Liver (tissue), 9 donors: Measurements from ENCODE around the gene CLDN3. TPM values are rescaled to one million over a fixed set of nuclear protein-coding genes. Genes with fewer than 3 reads are reported as not detected.

ENCODE experiments used
- DNase-seq: peaks from one replicate; pipeline ENCODE4 v3.0.0-alpha.2; 2017; ENCODE audit warnings: low spot score
- H3K27ac ChIP-seq, 2 donors: one replicate each; pipeline ENCODE4 v1.7.0; 2013; ENCODE audit warnings: inconsistent platforms in 2 of 2, low read length in 2 of 2, control low read depth in 1 of 2, low read depth in 1 of 2, mild to moderate bottlenecking in 1 of 2
- H3K27me3 ChIP-seq, 4 donors: one replicate each; pipeline versions ENCODE4 v1.6.1 to v1.7.0; 2013; ENCODE audit warnings: low read length in 3 of 4, inconsistent platforms in 1 of 4, mild to moderate bottlenecking in 1 of 4, moderate library complexity in 1 of 4; ENCODE audit not compliant: control insufficient read depth in 4 of 4, insufficient read depth in 4 of 4
- H3K36me3 ChIP-seq, 4 donors: one replicate each; pipeline versions ENCODE4 v1.6.1 to v1.7.0; 2013; ENCODE audit warnings: low read length in 3 of 4, mild to moderate bottlenecking in 3 of 4, low read depth in 1 of 4, moderate library complexity in 1 of 4; ENCODE audit not compliant: control insufficient read depth in 4 of 4, insufficient read depth in 3 of 4
- H3K4me1 ChIP-seq, 4 donors: one replicate each; pipeline versions ENCODE4 v1.6.1 to v1.7.0; 2013; ENCODE audit warnings: low read length in 3 of 4, mild to moderate bottlenecking in 3 of 4, moderate library complexity in 1 of 4; ENCODE audit not compliant: control insufficient read depth in 4 of 4, insufficient read depth in 4 of 4
- H3K4me3 ChIP-seq, 3 donors: one replicate each; pipeline versions ENCODE4 v1.6.1 to v1.7.0; 2013; ENCODE audit warnings: low read length in 3 of 3, control low read depth in 1 of 3, low read depth in 1 of 3, mild to moderate bottlenecking in 1 of 3
- H3K9ac ChIP-seq, 2 donors: one replicate each; pipeline ENCODE4 v1.7.0; 2013; ENCODE audit warnings: low read length in 2 of 2, mild to moderate bottlenecking in 2 of 2, moderate library complexity in 2 of 2, control low read depth in 1 of 2, low read depth in 1 of 2
- H3K9me3 ChIP-seq, 4 donors: one replicate each; pipeline versions ENCODE4 v1.6.1 to v1.7.0; 2013; ENCODE audit warnings: low read length in 3 of 4; ENCODE audit not compliant: control insufficient read depth in 4 of 4
- ATF3 ChIP-seq: IDR thresholded peaks from 2 replicates; pipeline ENCODE4 v1.6.1; 2016; ENCODE audit warnings: antibody characterized with exemption
- CTCF ChIP-seq: fragments of 150-350 bp; IDR thresholded peaks from 2 replicates; pipeline ENCODE4 v1.5.1; 2017; ENCODE audit warnings: improper control_type of control experiment, low read depth, low read length; ENCODE audit not compliant: missing input control
- EGR1 ChIP-seq, 2 donors: IDR thresholded peaks; 2 replicates each; pipeline ENCODE4 v1.6.1; 2016 to 2018; ENCODE audit warnings: antibody characterized with exemption in 2 of 2, low read depth in 2 of 2
- FOXA1 ChIP-seq: IDR thresholded peaks from 2 replicates; pipeline ENCODE4 v1.6.1; 2016; ENCODE audit warnings: antibody characterized with exemption
- FOXA2 ChIP-seq: IDR thresholded peaks from 2 replicates; pipeline ENCODE4 v1.6.1; 2016; ENCODE audit warnings: antibody characterized with exemption
- GABPA ChIP-seq, 2 donors: IDR thresholded peaks in 1 of 2; conservative IDR thresholded peaks in 1 of 2; 2 replicates each; pipeline ENCODE4 v1.6.1; 2016; ENCODE audit warnings: antibody characterized with exemption in 2 of 2, mild to moderate bottlenecking in 1 of 2, moderate library complexity in 1 of 2
- HNF4G ChIP-seq: IDR thresholded peaks from 2 replicates; pipeline ENCODE4 v1.6.1; 2016; ENCODE audit warnings: antibody characterized with exemption
- JUND ChIP-seq, 2 donors: IDR thresholded peaks; 2 replicates each; pipeline ENCODE4 v1.6.1; 2016; ENCODE audit warnings: antibody characterized with exemption in 2 of 2
- NR2F2 ChIP-seq: IDR thresholded peaks from 2 replicates; pipeline ENCODE4 v1.6.1; 2016; ENCODE audit warnings: antibody characterized with exemption
- RAD21 ChIP-seq, 2 donors: IDR thresholded peaks; 2 replicates each; pipeline ENCODE4 v1.6.1; 2016; ENCODE audit warnings: antibody characterized with exemption in 2 of 2, mild to moderate bottlenecking in 2 of 2
- RXRA ChIP-seq, 2 donors: IDR thresholded peaks; 2 replicates each; pipeline ENCODE4 v1.6.1; 2017 to 2018; ENCODE audit warnings: antibody characterized with exemption in 2 of 2, mild to moderate bottlenecking in 1 of 2
- SP1 ChIP-seq: IDR thresholded peaks from 2 replicates; pipeline ENCODE4 v1.6.1; 2018; ENCODE audit warnings: antibody characterized with exemption, mild to moderate bottlenecking
- TAF1 ChIP-seq: conservative IDR thresholded peaks from 2 replicates; pipeline ENCODE4 v1.6.1; 2016; ENCODE audit warnings: antibody characterized with exemption, mild to moderate bottlenecking
- YY1 ChIP-seq: IDR thresholded peaks from 2 replicates; pipeline ENCODE4 v1.6.1; 2016; ENCODE audit warnings: antibody characterized with exemption, mild to moderate bottlenecking
- ZBTB33 ChIP-seq: IDR thresholded peaks from 2 replicates; pipeline ENCODE4 v1.6.1; 2016; ENCODE audit warnings: antibody characterized with exemption
- WGBS: extraction: QIAGEN DNeasy Blood & Tissue Kit; methylation state at CpG from one replicate; pipeline ENCODE4 v1.1.7; 2013; 5-methylcytosine and 5-hydroxymethylcytosine counted together
- polyA plus RNA-seq, 2 donors: library from polyadenylated mRNA; stranded (reverse) in 1 of 2; unstranded in 1 of 2; fragments of 200-250 nt in 1 of 2; fragments of >200 nt in 1 of 2; fragmentation: Nextera tagmentation in 1 of 2; extraction: Ambion mirVana in 1 of 2; gene quantifications; one replicate each; pipeline versions ENCODE4 v1.2.1 to v1.2.3, GENCODE V29; 2013 to 2015
- total RNA-seq, 2 donors: library from RNA; depleted of rRNA; stranded (reverse); fragments of >200 nt; gene quantifications; one replicate each; pipeline ENCODE4 v1.2.3, GENCODE V29; 2014
- TF ChIP-seq, protein P1 (sequence below): IDR thresholded peaks from 2 replicates; pipeline ENCODE4 v1.6.1; 2016; ENCODE audit warnings: antibody characterized with exemption
- donor health status: healthy.
- donor health status: healthy.
- donor health status: healthy.
- donor health status: healthy.
- donor health status: healthy.

Gene CLDN3
- total and polyA plus RNA-seq, 4 donors = 3.6 to 43.0 (median 22.9) TPM

DNA sequence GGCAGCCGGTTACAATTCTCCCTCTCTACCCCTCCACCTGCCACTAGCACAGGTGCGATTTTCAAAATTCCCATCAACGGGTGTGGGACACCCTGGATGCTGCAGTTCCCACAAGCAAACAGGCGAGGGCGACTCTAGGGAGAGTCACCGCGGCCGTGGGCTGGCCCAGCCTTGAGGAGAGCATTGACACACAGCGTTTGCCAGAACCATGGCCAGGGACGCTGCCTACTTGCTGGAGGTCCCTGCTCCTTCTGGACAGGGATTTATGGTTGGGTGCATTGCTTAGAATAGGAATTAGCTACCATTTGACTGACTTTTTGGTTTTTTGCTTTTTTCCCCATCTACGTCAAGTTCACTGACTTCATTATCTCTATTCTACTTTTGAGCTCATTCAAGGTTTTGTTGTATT, 41.7 kb upstream of the CLDN3 start:
- no peak overlapping the region for H3K9ac ChIP-seq
- 10% methylated on average over 11 of the region's 11 CpGs for WGBS
- H3K36me3 ChIP-seq = no peaks in the 10 kb centered on the region
- H3K4me3 ChIP-seq = no peak overlapping the region
- no peak overlapping the region for H3K27ac ChIP-seq
- peak; percentile 77 to 92 for TF ChIP-seq RAD21 (IDR thresholded peaks at IDR 0.05)
- TF ChIP-seq ATF3 = no peak
- TF ChIP-seq NR2F2 = no peak
- TF ChIP-seq CTCF = peak; percentile 84
- no peak for TF ChIP-seq HNF4G
- H3K27me3 ChIP-seq = no peaks in the 10 kb centered on the region
- H3K4me1 ChIP-seq = no peaks in the 10 kb centered on the region
- DNase-seq = peak; percentile 68
- H3K9me3 ChIP-seq = peaks cover 0 to 2% (median 0%) of the 10 kb centered on the region in 4 donors

- DNase-seq = no peak
- 54% methylated on average over 4 of the region's 4 CpGs for WGBS
- Histone ChIP-seq H3K9me3 (peaks cover 0 to 2% (median 0%) of the 10 kb centered on the region in 4 donors), H3K27ac (no peak overlapping the region), H3K4me3 (no peak overlapping the region), H3K9ac (no peak overlapping the region), H3K36me3 (no peaks in the 10 kb centered on the region), H3K4me1 (no peaks in the 10 kb centered on the region), H3K27me3 (no peaks in the 10 kb centered on the region)
- no peak for TF ChIP-seq SP1
- no peak for TF ChIP-seq TAF1
Measured at GRCh38 chr7:73810998-73811360, 40.9 kb upstream of the CLDN3 start.

DNA sequence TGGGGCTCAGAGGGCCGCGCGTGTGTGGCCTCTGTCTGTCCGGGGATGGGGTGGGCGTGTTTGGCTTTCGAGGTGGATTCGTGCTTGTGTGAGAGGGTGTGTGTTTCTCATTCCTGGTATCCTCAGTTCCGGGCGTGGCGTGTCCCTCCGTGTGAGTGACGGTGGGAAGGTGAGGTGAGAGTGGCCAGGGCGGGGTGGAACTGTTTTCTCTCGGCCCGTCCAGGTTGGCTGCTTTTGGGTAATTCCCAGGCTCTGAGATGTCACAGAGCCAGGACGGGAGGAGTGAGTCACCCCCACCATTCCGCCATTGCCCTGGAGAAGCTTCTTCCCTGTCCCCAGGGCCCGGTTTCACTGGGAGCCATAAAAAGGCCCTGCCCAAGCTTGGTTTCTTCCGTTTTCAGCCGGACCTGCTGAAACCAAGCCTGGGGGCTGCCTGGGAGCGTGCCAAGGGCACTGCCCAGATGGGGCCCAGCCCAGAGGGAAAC, 39.4 kb upstream of the CLDN3 start:
- Histone ChIP-seq H3K27me3 (no peaks in the 10 kb centered on the region), H3K27ac (no peak overlapping the region), H3K9ac (no peak overlapping the region), H3K9me3 (peaks cover 0 to 2% (median 0%) of the 10 kb centered on the region in 4 donors), H3K4me3 (no peak overlapping the region), H3K4me1 (no peaks in the 10 kb centered on the region), H3K36me3 (no peaks in the 10 kb centered on the region)
- 82% methylated on average over 21 of the region's 21 CpGs for WGBS
- TF ChIP-seq YY1 = no peak
- TF ChIP-seq CTCF = no peak
- TF ChIP-seq NR2F2 = no peak
- TF ChIP-seq ZBTB33 = no peak
- TF ChIP-seq FOXA1 = no peak
- TF ChIP-seq, protein P1, sequence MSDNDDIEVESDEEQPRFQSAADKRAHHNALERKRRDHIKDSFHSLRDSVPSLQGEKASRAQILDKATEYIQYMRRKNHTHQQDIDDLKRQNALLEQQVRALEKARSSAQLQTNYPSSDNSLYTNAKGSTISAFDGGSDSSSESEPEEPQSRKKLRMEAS = no peak
- TF ChIP-seq GABPA (IDR thresholded peaks at IDR 0.05 in 1 of 2, conservative IDR thresholded peaks at IDR 0.05 in 1 of 2) = no peak
- TF ChIP-seq RXRA (IDR thresholded peaks at IDR 0.05) = no peak
- no peak for TF ChIP-seq JUND (IDR thresholded peaks at IDR 0.05)
- TF ChIP-seq HNF4G = no peak
- no peak for TF ChIP-seq RAD21 (IDR thresholded peaks at IDR 0.05)
- TF ChIP-seq EGR1 (IDR thresholded peaks at IDR 0.05; ENCODE audit: low read depth in 2 of 2) = no peak
- no peak for TF ChIP-seq ATF3
- TF ChIP-seq TAF1 = no peak
- no peak for TF ChIP-seq FOXA2
- no peak for TF ChIP-seq SP1
- DNase-seq = no peak
